ENCODE measurements around the gene HMCN1. TPM values are rescaled to one million over a fixed set of nuclear protein-coding genes. Genes with fewer than 3 reads are reported as not detected.

HMCN1 gene
- total and polyA plus RNA-seq, 4 donors = 1.5 to 6.8 (median 3.5) TPM

DNA sequence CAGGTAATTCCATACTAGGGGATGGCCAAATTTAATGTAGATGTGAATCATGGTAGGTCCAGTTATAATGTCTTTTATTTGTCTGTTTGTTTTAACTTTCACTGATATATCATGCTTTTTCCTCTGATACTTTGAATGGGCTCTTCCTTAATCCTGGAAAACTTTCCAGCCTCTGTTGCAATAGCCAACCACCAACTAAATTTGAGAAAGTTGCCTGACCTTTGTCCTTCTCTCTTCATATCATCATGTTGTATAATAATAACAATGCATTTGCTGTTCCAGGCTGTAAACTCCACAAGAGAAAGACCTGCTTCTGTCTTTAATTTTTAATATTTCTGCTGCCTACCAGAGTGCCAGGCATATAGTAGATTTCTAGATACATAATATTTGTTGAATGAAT, 146.1 kb downstream of the HMCN1 start:
- H3K9ac ChIP-seq (ENCODE audit: low read depth in 1 of 2, low read length in 2 of 2) = no peak overlapping the region
- H3K4me1 ChIP-seq (ENCODE audit: control insufficient read depth in 4 of 4, insufficient read depth in 4 of 4, low read length in 3 of 4) = peaks cover 0 to 23% (median 11%) of the 10 kb centered on the region in 4 donors
- TF ChIP-seq, protein P1, sequence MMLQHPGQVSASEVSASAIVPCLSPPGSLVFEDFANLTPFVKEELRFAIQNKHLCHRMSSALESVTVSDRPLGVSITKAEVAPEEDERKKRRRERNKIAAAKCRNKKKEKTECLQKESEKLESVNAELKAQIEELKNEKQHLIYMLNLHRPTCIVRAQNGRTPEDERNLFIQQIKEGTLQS (IDR thresholded peaks at IDR 0.05) = no peak
- TF ChIP-seq RXRA (IDR thresholded peaks at IDR 0.05) (no peak), TAF1 (conservative IDR thresholded peaks at IDR 0.05) (no peak), HNF4A (conservative IDR thresholded peaks at IDR 0.05) (peak in 1 of 2 donors; percentile 57), YY1 (IDR thresholded peaks at IDR 0.05) (no peak)
- TF ChIP-seq, protein P2, sequence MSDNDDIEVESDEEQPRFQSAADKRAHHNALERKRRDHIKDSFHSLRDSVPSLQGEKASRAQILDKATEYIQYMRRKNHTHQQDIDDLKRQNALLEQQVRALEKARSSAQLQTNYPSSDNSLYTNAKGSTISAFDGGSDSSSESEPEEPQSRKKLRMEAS (IDR thresholded peaks at IDR 0.05) = peak; percentile 19
- DNase-seq (ENCODE audit: low spot score) = no peak
- H3K9me3 ChIP-seq (ENCODE audit: control insufficient read depth in 4 of 4, low read length in 3 of 4) = no peaks in the 10 kb centered on the region
- H3K27me3 ChIP-seq (ENCODE audit: control insufficient read depth in 4 of 4, insufficient read depth in 4 of 4, low read length in 3 of 4) = no peaks in the 10 kb centered on the region
- H3K36me3 ChIP-seq (ENCODE audit: control insufficient read depth in 4 of 4, insufficient read depth in 3 of 4, low read depth in 1 of 4, low read length in 3 of 4) = no peaks in the 10 kb centered on the region
- peak overlapping the region; percentile 21 to 72 for H3K27ac ChIP-seq (ENCODE audit: low read depth in 1 of 2, low read length in 2 of 2)
- H3K4me3 ChIP-seq (ENCODE audit: low read depth in 1 of 3, low read length in 3 of 3) = peak overlapping the region in 1 of 3 donors; percentile 11

DNA sequence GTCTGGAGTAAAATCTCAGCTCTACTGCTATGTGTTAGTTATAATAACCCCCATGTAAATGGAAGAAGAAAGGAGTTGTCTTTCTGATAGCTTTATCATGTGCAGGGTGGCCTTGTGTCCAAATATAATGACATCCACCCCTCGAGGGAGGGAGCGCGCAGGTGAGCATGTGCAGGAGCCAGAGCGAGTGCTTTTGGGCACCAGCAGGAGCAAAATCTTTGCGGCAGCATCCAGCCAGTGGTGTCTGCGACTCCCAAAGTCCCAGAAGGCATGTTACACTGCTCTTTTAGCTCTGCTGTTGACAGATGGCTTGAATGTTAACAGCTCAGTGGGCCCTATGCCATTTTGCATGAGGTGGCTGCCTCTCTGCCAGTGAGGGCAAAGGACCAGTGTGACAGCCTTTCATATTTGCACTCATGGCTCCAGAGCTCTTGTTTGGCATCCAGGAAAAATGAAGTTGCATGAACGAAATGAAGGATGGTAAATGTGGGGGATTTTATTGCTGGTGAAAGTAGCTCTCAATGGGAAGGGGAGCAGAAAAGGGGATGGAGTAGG, 146.7 kb downstream of the HMCN1 start:
- Histone ChIP-seq H3K27me3 (ENCODE audit: control insufficient read depth in 4 of 4, insufficient read depth in 4 of 4, low read length in 3 of 4) (no peaks in the 10 kb centered on the region), H3K27ac (ENCODE audit: low read depth in 1 of 2, low read length in 2 of 2) (peak overlapping the region; percentile 21 to 72), H3K36me3 (ENCODE audit: control insufficient read depth in 4 of 4, insufficient read depth in 3 of 4, low read depth in 1 of 4, low read length in 3 of 4) (no peaks in the 10 kb centered on the region), H3K9ac (ENCODE audit: low read depth in 1 of 2, low read length in 2 of 2) (no peak overlapping the region), H3K4me1 (ENCODE audit: control insufficient read depth in 4 of 4, insufficient read depth in 4 of 4, low read length in 3 of 4) (peaks cover 0 to 23% (median 11%) of the 10 kb centered on the region in 4 donors), H3K4me3 (ENCODE audit: low read depth in 1 of 3, low read length in 3 of 3) (peak overlapping the region in 2 of 3 donors; percentile 11 to 26), H3K9me3 (ENCODE audit: control insufficient read depth in 4 of 4, low read length in 3 of 4) (no peaks in the 10 kb centered on the region)
- DNase-seq (ENCODE audit: low spot score) = no peak
- TF ChIP-seq JUND (IDR thresholded peaks at IDR 0.05) (peak in 1 of 2 donors; percentile 9), YY1 (IDR thresholded peaks at IDR 0.05) (peak; percentile 92), SP1 (IDR thresholded peaks at IDR 0.05) (peak; percentile 47), FOXA2 (IDR thresholded peaks at IDR 0.05) (peak; percentile 95), RXRA (IDR thresholded peaks at IDR 0.05) (peak in 1 of 2 donors; percentile 63), NR2F2 (IDR thresholded peaks at IDR 0.05) (no peak), FOXA1 (IDR thresholded peaks at IDR 0.05) (peak; percentile 92), RAD21 (IDR thresholded peaks at IDR 0.05) (peak in 1 of 2 donors; percentile 29), GABPA (IDR thresholded peaks at IDR 0.05 in 1 of 2, conservative IDR thresholded peaks at IDR 0.05 in 1 of 2) (no peak), HNF4A (conservative IDR thresholded peaks at IDR 0.05) (peak; percentile 52 to 86), EGR1 (IDR thresholded peaks at IDR 0.05; ENCODE audit: low read depth in 2 of 2) (no peak), HNF4G (IDR thresholded peaks at IDR 0.05) (no peak), TAF1 (conservative IDR thresholded peaks at IDR 0.05) (no peak)
- TF ChIP-seq, protein P3, sequence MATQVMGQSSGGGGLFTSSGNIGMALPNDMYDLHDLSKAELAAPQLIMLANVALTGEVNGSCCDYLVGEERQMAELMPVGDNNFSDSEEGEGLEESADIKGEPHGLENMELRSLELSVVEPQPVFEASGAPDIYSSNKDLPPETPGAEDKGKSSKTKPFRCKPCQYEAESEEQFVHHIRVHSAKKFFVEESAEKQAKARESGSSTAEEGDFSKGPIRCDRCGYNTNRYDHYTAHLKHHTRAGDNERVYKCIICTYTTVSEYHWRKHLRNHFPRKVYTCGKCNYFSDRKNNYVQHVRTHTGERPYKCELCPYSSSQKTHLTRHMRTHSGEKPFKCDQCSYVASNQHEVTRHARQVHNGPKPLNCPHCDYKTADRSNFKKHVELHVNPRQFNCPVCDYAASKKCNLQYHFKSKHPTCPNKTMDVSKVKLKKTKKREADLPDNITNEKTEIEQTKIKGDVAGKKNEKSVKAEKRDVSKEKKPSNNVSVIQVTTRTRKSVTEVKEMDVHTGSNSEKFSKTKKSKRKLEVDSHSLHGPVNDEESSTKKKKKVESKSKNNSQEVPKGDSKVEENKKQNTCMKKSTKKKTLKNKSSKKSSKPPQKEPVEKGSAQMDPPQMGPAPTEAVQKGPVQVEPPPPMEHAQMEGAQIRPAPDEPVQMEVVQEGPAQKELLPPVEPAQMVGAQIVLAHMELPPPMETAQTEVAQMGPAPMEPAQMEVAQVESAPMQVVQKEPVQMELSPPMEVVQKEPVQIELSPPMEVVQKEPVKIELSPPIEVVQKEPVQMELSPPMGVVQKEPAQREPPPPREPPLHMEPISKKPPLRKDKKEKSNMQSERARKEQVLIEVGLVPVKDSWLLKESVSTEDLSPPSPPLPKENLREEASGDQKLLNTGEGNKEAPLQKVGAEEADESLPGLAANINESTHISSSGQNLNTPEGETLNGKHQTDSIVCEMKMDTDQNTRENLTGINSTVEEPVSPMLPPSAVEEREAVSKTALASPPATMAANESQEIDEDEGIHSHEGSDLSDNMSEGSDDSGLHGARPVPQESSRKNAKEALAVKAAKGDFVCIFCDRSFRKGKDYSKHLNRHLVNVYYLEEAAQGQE (IDR thresholded peaks at IDR 0.05) = no peak
- TF ChIP-seq, protein P2 (IDR thresholded peaks at IDR 0.05) = peak; percentile 61
- TF ChIP-seq, protein P4, sequence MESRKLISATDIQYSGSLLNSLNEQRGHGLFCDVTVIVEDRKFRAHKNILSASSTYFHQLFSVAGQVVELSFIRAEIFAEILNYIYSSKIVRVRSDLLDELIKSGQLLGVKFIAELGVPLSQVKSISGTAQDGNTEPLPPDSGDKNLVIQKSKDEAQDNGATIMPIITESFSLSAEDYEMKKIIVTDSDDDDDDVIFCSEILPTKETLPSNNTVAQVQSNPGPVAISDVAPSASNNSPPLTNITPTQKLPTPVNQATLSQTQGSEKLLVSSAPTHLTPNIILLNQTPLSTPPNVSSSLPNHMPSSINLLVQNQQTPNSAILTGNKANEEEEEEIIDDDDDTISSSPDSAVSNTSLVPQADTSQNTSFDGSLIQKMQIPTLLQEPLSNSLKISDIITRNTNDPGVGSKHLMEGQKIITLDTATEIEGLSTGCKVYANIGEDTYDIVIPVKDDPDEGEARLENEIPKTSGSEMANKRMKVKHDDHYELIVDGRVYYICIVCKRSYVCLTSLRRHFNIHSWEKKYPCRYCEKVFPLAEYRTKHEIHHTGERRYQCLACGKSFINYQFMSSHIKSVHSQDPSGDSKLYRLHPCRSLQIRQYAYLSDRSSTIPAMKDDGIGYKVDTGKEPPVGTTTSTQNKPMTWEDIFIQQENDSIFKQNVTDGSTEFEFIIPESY (IDR thresholded peaks at IDR 0.05) = no peak
- TF ChIP-seq, protein P1 (IDR thresholded peaks at IDR 0.05) = no peak
- TF ChIP-seq, protein P5, sequence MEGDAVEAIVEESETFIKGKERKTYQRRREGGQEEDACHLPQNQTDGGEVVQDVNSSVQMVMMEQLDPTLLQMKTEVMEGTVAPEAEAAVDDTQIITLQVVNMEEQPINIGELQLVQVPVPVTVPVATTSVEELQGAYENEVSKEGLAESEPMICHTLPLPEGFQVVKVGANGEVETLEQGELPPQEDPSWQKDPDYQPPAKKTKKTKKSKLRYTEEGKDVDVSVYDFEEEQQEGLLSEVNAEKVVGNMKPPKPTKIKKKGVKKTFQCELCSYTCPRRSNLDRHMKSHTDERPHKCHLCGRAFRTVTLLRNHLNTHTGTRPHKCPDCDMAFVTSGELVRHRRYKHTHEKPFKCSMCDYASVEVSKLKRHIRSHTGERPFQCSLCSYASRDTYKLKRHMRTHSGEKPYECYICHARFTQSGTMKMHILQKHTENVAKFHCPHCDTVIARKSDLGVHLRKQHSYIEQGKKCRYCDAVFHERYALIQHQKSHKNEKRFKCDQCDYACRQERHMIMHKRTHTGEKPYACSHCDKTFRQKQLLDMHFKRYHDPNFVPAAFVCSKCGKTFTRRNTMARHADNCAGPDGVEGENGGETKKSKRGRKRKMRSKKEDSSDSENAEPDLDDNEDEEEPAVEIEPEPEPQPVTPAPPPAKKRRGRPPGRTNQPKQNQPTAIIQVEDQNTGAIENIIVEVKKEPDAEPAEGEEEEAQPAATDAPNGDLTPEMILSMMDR (IDR thresholded peaks at IDR 0.05; ENCODE audit: low read depth, low read length, missing input control) = no peak
- 48% methylated on average over 7 of the region's 7 CpGs for WGBS

Data from liver (tissue), 9 donors.